Epithelial cell of umbilical artery (primary cell): ENCODE measurements around the gene GPR157. TPM values are rescaled to one million over a fixed set of nuclear protein-coding genes. Genes with fewer than 3 reads are reported as not detected.

Source experiments
- total RNA-seq: library from RNA; depleted of rRNA; stranded (reverse); fragments of >200 nt; gene quantifications from 2 replicates; pipeline ENCODE4 v1.2.3, GENCODE V29; 2014

Gene GPR157, protein sequence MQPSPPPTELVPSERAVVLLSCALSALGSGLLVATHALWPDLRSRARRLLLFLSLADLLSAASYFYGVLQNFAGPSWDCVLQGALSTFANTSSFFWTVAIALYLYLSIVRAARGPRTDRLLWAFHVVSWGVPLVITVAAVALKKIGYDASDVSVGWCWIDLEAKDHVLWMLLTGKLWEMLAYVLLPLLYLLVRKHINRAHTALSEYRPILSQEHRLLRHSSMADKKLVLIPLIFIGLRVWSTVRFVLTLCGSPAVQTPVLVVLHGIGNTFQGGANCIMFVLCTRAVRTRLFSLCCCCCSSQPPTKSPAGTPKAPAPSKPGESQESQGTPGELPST
- total RNA-seq: 2.3 and 17.2 TPM in 2 replicates

DNA sequence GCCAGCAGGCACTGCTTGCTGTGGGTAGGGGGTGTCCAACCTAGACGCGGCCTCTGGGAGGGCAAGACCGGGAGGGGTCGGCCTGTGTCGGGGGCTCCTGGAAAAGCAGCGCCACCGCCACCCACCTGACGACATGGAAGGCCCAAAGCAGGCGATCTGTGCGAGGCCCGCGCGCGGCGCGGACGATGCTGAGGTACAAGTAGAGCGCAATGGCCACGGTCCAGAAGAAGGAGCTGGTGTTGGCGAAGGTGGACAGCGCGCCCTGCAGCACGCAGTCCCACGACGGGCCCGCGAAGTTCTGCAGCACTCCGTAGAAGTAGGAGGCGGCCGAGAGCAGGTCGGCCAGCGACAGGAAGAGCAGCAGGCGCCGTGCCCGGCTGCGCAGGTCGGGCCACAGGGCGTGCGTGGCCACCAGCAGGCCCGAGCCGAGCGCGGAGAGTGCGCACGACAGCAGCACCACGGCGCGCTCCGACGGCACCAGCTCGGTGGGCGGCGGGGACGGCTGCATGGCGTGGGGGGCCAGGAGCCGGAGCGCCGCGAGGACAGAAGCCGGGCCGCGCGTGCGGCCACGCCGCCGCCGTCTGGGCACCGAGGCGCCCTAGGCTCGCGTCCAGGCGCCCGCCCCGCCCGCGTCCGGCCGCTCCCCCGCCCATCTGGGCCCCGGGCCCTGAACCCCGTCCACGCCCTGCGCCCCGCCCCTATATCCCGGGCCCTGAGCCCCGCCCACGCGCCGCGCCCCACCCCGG lies at the start of gene GPR157:
TSS of gene GPR157 (minus strand) at position 583 of the 746 bp plus-strand sequence. CDS start at position 508, 75 bp downstream.

DNA sequence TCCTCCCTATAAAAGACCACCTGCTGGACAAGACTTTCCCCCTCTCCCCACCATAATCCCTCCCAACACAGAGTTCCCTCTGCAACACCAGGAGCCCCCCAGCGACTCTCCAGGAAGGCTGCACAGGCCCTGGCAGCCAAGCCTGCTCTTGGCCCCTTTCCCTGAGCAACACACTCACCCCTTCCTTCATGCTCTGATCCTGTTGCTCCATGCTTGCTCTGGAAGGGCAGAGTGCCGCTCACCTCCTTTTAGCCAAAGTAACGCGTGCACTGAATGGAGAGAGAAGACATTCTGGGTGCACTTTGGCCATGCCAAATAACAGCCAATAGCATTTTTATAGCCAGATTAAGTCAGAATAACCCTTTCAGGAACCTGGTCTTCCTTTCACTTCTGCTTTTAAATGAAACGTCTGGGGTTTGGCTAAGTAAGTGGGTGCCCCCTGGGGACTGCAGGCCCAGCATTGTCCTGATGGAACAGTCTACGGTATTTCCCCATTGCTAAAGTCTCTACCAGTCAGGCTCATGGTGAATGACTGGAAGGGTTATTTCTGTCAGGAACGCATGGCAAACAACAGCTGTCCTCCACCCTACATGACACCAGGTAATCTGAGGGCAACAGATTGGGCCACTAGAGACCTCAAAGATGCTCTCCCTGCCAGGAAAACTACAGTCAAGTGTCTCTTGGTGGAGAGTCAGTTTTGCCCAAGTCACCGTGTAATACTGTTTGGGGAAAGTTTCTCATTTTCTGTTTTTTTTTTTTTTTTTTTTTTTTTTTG lies 59.4 kb downstream of the GPR157 start, which contains the start of gene SLC2A5:
TSS of gene SLC2A5 (minus strand) at position 310 of the 775 bp plus-strand sequence. CDS start at position 211, 99 bp downstream.

Other genes with a start within 250 kb of the GPR157 start
- not detected in 2 replicates for gene CA6, start 183.2 kb downstream of the GPR157 start, total RNA-seq
- gene SLC2A7, start 102.7 kb downstream of the GPR157 start, total RNA-seq: not detected in 2 replicates
- not detected in 2 replicates for gene SLC2A5, start 59.5 kb downstream of the GPR157 start, total RNA-seq
- gene H6PD, start 105.7 kb upstream of the GPR157 start, total RNA-seq: 9.4 and 10.2 TPM in 2 replicates
- gene SPSB1, start 163.8 kb upstream of the GPR157 start, total RNA-seq: 7.1 and 27.9 TPM in 2 replicates